K562 (cell line): Measurements from ENCODE around the gene COL4A4. TPM values are rescaled to one million over a fixed set of nuclear protein-coding genes. Genes with fewer than 3 reads are reported as not detected.

Experiments
- ATAC-seq: fragments of 200-7000 bp; cut with Tn5 transposase; 3 replicates; pipeline ENCODE4 v1.9.1; 2020; ENCODE audit warnings: moderate library complexity
- BruUV-seq: library from RNA; stranded (reverse); fragments of 400-500 nt; replicated peaks from 2 replicates; lab custom pipeline; 2021; lab: Mats Ljungman, UMichigan
- CTCF ChIA-PET: fragments of 300-600 bp; formaldehyde crosslinking; extraction: SDS; loops from one replicate; lab custom pipeline; 2021; ENCODE audit warnings: low intra/inter-chr PET ratio; lab: Yijun Ruan, JAX
- POLR2A ChIA-PET: fragments of 300-600, 350-650 bp; sonication (Branson Sonifier 250); formaldehyde crosslinking; extraction: SDS; loops from one replicate; lab custom pipeline; 2021; ENCODE audit warnings: antibody characterized with exemption, inconsistent platforms; lab: Yijun Ruan, JAX
- DNase-seq, 4 experiments: peaks; one replicate each; pipeline versions ENCODE4 v3.0.0 to v3.0.0-alpha.2; 2011 to 2018; ENCODE audit warnings: low spot score in 3 of 4, mixed read lengths in 3 of 4; ENCODE audit errors: extremely low read depth in 1 of 4
- FAIRE-seq: peaks from 2 replicates; lab custom pipeline; 2011; peaks lifted over from hg19 to GRCh38; lab: Jason Lieb, UNC
- H2AFZ ChIP-seq: 2 replicates; pipeline ENCODE4 v1.6.0; 2011; ENCODE audit warnings: low read depth, low read length, control low read depth, inconsistent platforms
- H3K27ac ChIP-seq: fragments of 200-600 bp; 3 replicates; pipeline ENCODE4 v1.8.0; 2011; ENCODE audit warnings: low read depth, mild to moderate bottlenecking, control low read depth, inconsistent platforms, low read length, moderate library complexity, mixed read lengths; ENCODE audit errors: extremely low read depth
- H3K27me3 ChIP-seq, 2 experiments: fragments of 300-600 bp in 1 of 2; 2 replicates in 1 of 2; 3 replicates in 1 of 2; pipeline versions ENCODE4 v1.6.0 to v1.8.0; 2011; ENCODE audit warnings: inconsistent platforms in 2 of 2, low read length in 2 of 2, mild to moderate bottlenecking in 1 of 2, mixed read lengths in 1 of 2, moderate library complexity in 1 of 2; ENCODE audit not compliant: control insufficient read depth in 2 of 2, insufficient read depth in 2 of 2
- H3K36me3 ChIP-seq: fragments of 300-600 bp; 3 replicates; pipeline ENCODE4 v1.8.0; 2011; ENCODE audit warnings: mild to moderate bottlenecking, low read length, inconsistent platforms; ENCODE audit not compliant: control insufficient read depth, insufficient read depth
- H3K4me1 ChIP-seq, 2 experiments: fragments of 200-600 bp in 1 of 2; replicated peaks in 1 of 2; 2 replicates in 1 of 2; 3 replicates in 1 of 2; pipeline versions ENCODE4 v1.5.1 to v1.8.0; 2011; ENCODE audit warnings: inconsistent platforms in 2 of 2, low read length in 2 of 2, mild to moderate bottlenecking in 1 of 2, mixed read lengths in 1 of 2, moderate library complexity in 1 of 2; ENCODE audit not compliant: control insufficient read depth in 2 of 2, insufficient read depth in 2 of 2
- H3K4me2 ChIP-seq: 2 replicates; pipeline ENCODE4 v1.6.1; 2011; ENCODE audit warnings: low read length, control low read depth, inconsistent platforms, mixed read lengths; ENCODE audit not compliant: insufficient read depth
- H3K4me3 ChIP-seq: fragments of 200-600 bp; sonication (generic), shearing (Covaris generic); 2 replicates; pipeline ENCODE4 v1.5.1; 2016; ENCODE audit warnings: control low read depth, inconsistent platforms
- H3K79me2 ChIP-seq: fragments of 200-600 bp; 3 replicates; pipeline ENCODE4 v1.8.0; 2011; ENCODE audit warnings: low read length, inconsistent platforms; ENCODE audit not compliant: control insufficient read depth, insufficient read depth
- H3K9ac ChIP-seq, 2 experiments: 2 replicates each; pipeline versions ENCODE4 v1.6.0 to v1.6.1; 2011; ENCODE audit warnings: low read depth in 2 of 2, low read length in 2 of 2, control low read depth in 1 of 2, inconsistent platforms in 1 of 2, mild to moderate bottlenecking in 1 of 2, mixed read lengths in 1 of 2; ENCODE audit not compliant: insufficient read depth in 1 of 2
- H3K9me1 ChIP-seq: one replicate; pipeline ENCODE4 v1.6.0; 2011; ENCODE audit warnings: inconsistent platforms, mild to moderate bottlenecking, low read length, moderate library complexity; ENCODE audit not compliant: control insufficient read depth, insufficient read depth
- H3K9me3 ChIP-seq: replicated peaks from 2 replicates; pipeline ENCODE4 v1.5.1; 2011; ENCODE audit warnings: low read depth, low read length, inconsistent platforms; ENCODE audit not compliant: control insufficient read depth, insufficient read depth
- H4K20me1 ChIP-seq: replicated peaks from 2 replicates; pipeline ENCODE4 v1.6.1; 2011; ENCODE audit warnings: low read length, inconsistent platforms, mixed read lengths; ENCODE audit not compliant: control insufficient read depth, insufficient read depth
- ASH1L ChIP-seq: fragments of 450-650 bp; IDR thresholded peaks from 2 replicates; pipeline ENCODE4 v1.6.1; 2018; ENCODE audit warnings: borderline replicate concordance, mild to moderate bottlenecking, low read depth; ENCODE audit not compliant: partially characterized antibody
- BCL6 ChIP-seq: fragments of 250-450 bp; sonication (Bioruptor Pico); IDR thresholded peaks from 2 replicates; pipeline ENCODE4 v1.4.0; 2020
- CBFA2T2 ChIP-seq: fragments of 450-650 bp; conservative IDR thresholded peaks from 2 replicates; pipeline ENCODE4 v1.6.1; 2017; ENCODE audit warnings: mild to moderate bottlenecking
- CBX1 ChIP-seq: sonication (generic); IDR thresholded peaks from 2 replicates; pipeline ENCODE4 v1.6.1; 2016; ENCODE audit warnings: antibody characterized with exemption, low read depth, mild to moderate bottlenecking
- EP300 ChIP-seq: IDR thresholded peaks from 2 replicates; pipeline ENCODE4 v1.6.1; 2012; ENCODE audit warnings: low read length, improper control_type of control experiment
- ETV5 ChIP-seq: sonication (generic); formaldehyde crosslinking; IDR thresholded peaks from 2 replicates; pipeline ENCODE4 v1.4.0; 2020; ENCODE audit warnings: low read depth, mild to moderate bottlenecking, missing genetic modification reagents
- FOXJ2 ChIP-seq: fragments of 200-800 bp; sonication (Bioruptor generic); IDR thresholded peaks from 2 replicates; pipeline ENCODE4 v1.6.1; 2016; ENCODE audit warnings: missing genetic modification characterization, missing compliant biosample characterization
- GTF2E2 ChIP-seq: fragments of 200-800 bp; sonication (Bioruptor generic); IDR thresholded peaks from 2 replicates; pipeline ENCODE4 v1.6.1; 2016; ENCODE audit warnings: missing genetic modification characterization, missing compliant biosample characterization
- LEF1 ChIP-seq: fragments of 450-650 bp; IDR thresholded peaks from 2 replicates; pipeline ENCODE4 v1.6.1; 2016; ENCODE audit warnings: mild to moderate bottlenecking
- NCOA2 ChIP-seq, 2 experiments: fragments of 450-650 bp; IDR thresholded peaks; 2 replicates each; pipeline ENCODE4 v1.6.1; 2018; ENCODE audit warnings: mild to moderate bottlenecking in 2 of 2, moderate library complexity in 1 of 2; ENCODE audit not compliant: partially characterized antibody in 2 of 2
- POLR2AphosphoS2 ChIP-seq: IDR thresholded peaks from 2 replicates; pipeline ENCODE4 v1.6.1; 2012; ENCODE audit warnings: low read length, improper control_type of control experiment
- TBL1XR1 ChIP-seq, 2 experiments: IDR thresholded peaks; 2 replicates each; pipeline ENCODE4 v1.6.1; 2012; ENCODE audit warnings: improper control_type of control experiment in 2 of 2, low read length in 2 of 2, mild to moderate bottlenecking in 1 of 2
- ZNF134 ChIP-seq: fragments of 250-450 bp; sonication (Bioruptor Pico); conservative IDR thresholded peaks from 2 replicates; pipeline ENCODE4 v1.4.0; 2020
- ZNF253 ChIP-seq: fragments of 250-450 bp; sonication (Bioruptor Pico); conservative IDR thresholded peaks from 2 replicates; pipeline ENCODE4 v1.6.1; 2021; ENCODE audit warnings: mild to moderate bottlenecking
- WGBS: fragments of 100-300 bp; shearing (Covaris generic); methylation state at CpG from one replicate; pipeline ENCODE4 v1.1.6; 2016; ENCODE audit warnings: low coverage, mixed read lengths; ENCODE audit not compliant: insufficient coverage; ENCODE audit errors: missing lambda C conversion rate; 5-methylcytosine and 5-hydroxymethylcytosine counted together
- in situ Hi-C: fragments of 300-500 bp; cut with MboI; formaldehyde crosslinking; loops from 4 replicates; pipeline ENCODE4 v1.15.0; 2018; ENCODE audit warnings: inconsistent platforms, mixed read lengths
- intact Hi-C: fragments of 100-400 bp; cut with micrococcal nuclease; formaldehyde crosslinking; loops from 2 replicates; pipeline ENCODE4 v1.14.2; 2022
- polyA plus RNA-seq, 8 experiments: library from polyadenylated mRNA; depleted of rRNA in 4 of 8; stranded (reverse) in 5 of 8; unstranded in 3 of 8; fragments of >200 nt; fragmentation: Nextera tagmentation in 2 of 8; fragmentation: Illumina TruSeq in 1 of 8; extraction: Ambion mirVana in 2 of 8; extraction: Trizol in 1 of 8; gene quantifications; 2 replicates each; pipeline versions ENCODE4 v1.2.1 to v1.2.3, GENCODE V29; 2011 to 2014; ENCODE audit warnings: inconsistent platforms in 1 of 8, missing spikeins in 1 of 8
- total RNA-seq, 7 experiments: library from RNA; depleted of rRNA in 6 of 7; stranded (reverse); fragments of >200 nt in 6 of 7; fragmentation: Illumina TruSeq in 2 of 7; extraction: Trizol in 2 of 7; gene quantifications; 2 replicates each; pipeline versions ENCODE4 v1.2.1 to v1.2.3, GENCODE V29; 2011 to 2021; ENCODE audit warnings: low replicate concordance in 1 of 7
- TF ChIP-seq, protein P1 (sequence below): fragments of 250-450 bp; sonication (Bioruptor Pico); IDR thresholded peaks from 2 replicates; pipeline ENCODE4 v1.5.0; 2021; ENCODE audit warnings: mild to moderate bottlenecking, moderate library complexity
- TF ChIP-seq, protein P2 (sequence below): sonication (generic); formaldehyde crosslinking; IDR thresholded peaks from 2 replicates; pipeline ENCODE4 v1.9.0; 2022; ENCODE audit warnings: mild to moderate bottlenecking, missing genetic modification reagents

The COL4A4 gene
- total and polyA plus RNA-seq, 9 of the 15 experiments (the other 6 are each of a cell fraction or from before 2014, with no cell fraction given) = under 0.01 to 0.01 TPM; not detected in 7

DNA sequence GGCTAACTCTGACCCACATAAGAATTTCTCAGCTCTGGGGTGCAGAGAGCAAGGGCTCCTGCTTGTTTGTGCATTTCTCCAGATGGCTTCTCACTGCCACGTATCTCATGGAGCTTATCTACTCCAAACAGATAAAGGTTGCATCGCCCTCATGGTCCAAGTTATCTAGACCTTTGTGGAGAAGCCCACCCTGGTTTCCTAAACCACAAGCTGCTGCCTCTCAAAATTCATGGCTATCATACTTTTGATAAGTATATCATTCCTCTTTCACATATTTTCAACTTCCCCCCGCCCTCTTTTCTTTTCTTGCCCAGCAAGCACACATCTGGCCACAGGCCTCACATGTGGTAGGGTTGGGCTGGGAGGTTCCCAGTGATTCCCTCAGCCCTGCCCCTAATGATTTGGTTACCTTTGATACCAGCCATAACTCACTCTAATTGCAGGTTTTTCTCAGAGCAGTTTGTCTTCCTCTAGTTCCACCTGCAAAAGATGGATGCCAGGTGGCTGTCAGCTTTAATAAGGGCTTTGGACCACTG, 182.1 kb downstream of the COL4A4 start (continued):
- TF ChIP-seq NCOA2 (IDR thresholded peaks at IDR 0.05; ENCODE audit: partially characterized antibody in 2 of 2) = no peak
- TF ChIP-seq EP300 = peak; percentile 23; the same call in 1 of the 2 replicates
- TF ChIP-seq GTF2E2 (tag) = no peak
- TF ChIP-seq CBFA2T2 = peak; percentile 59; the same call in 1 of the 2 replicates

DNA sequence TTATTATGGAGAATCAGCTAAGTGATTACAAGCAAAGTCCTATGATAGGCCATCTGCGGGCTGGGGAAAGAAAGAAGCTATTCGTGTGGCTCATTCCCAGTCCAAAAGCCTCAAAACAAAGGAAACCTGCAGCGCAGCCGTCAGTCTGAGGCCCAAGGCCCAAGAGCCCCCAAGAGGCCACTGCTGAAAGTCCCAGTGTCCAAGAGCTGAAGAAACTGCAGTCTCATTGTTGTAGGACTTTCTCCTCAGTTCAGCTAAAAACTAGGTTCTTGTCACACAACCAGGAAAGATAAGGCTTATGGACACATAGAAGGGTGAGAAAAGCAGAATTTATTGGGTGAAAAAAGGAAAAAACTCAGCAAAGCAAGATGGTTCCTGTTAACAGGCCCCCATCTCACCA, 185.0 kb downstream of the COL4A4 start:
- ATAC-seq (peak; percentile 94), FAIRE-seq (peak; percentile 96), DNase-seq (peak; percentile 17 to 84 (median 42))
- Histone ChIP-seq H3K4me1 (peaks cover 11 to 46% of the 10 kb centered on the region in 2 experiments), H3K9me3 (no peaks in the 10 kb centered on the region), H2AFZ (peak overlapping the region; percentile 83), H3K79me2 (peaks cover 7% of the 10 kb centered on the region; the same call in 1 of the 3 replicates), H3K9me1 (peaks cover 2% of the 10 kb centered on the region), H3K4me2 (peak overlapping the region; percentile 62), H3K4me3 (no peak overlapping the region), H4K20me1 (no peaks in the 10 kb centered on the region), H3K36me3 (peaks cover 4% of the 10 kb centered on the region; the same call in 1 of the 3 replicates), H3K27me3 (no peaks in the 10 kb centered on the region), H3K27ac (peak overlapping the region; percentile 76), H3K9ac (peak overlapping the region in 1 of 2 experiments; percentile 44; a peak in 2 of 4 replicates)
- 3% methylated on average over 4 of the region's 4 CpGs for WGBS
- CTCF ChIA-PET = no interaction called here
- in situ Hi-C loops = no loop called here
- POLR2A ChIA-PET = interaction anchor here (0.6 kb wide), 1 partner anchor 376 kb away, joined by 3 read pairs; no protein-coding TSS in a partner anchor
- intact Hi-C loops = loop anchor here (1.0 kb wide), 2 partner anchors 143 to 166 kb away; partner anchors contain the start of gene RHBDD1
- no TSS peak for BruUV-seq
- TF ChIP-seq FOXJ2 = peak; percentile 76
- TF ChIP-seq POLR2AphosphoS2 = no peak
- TF ChIP-seq, protein P1, sequence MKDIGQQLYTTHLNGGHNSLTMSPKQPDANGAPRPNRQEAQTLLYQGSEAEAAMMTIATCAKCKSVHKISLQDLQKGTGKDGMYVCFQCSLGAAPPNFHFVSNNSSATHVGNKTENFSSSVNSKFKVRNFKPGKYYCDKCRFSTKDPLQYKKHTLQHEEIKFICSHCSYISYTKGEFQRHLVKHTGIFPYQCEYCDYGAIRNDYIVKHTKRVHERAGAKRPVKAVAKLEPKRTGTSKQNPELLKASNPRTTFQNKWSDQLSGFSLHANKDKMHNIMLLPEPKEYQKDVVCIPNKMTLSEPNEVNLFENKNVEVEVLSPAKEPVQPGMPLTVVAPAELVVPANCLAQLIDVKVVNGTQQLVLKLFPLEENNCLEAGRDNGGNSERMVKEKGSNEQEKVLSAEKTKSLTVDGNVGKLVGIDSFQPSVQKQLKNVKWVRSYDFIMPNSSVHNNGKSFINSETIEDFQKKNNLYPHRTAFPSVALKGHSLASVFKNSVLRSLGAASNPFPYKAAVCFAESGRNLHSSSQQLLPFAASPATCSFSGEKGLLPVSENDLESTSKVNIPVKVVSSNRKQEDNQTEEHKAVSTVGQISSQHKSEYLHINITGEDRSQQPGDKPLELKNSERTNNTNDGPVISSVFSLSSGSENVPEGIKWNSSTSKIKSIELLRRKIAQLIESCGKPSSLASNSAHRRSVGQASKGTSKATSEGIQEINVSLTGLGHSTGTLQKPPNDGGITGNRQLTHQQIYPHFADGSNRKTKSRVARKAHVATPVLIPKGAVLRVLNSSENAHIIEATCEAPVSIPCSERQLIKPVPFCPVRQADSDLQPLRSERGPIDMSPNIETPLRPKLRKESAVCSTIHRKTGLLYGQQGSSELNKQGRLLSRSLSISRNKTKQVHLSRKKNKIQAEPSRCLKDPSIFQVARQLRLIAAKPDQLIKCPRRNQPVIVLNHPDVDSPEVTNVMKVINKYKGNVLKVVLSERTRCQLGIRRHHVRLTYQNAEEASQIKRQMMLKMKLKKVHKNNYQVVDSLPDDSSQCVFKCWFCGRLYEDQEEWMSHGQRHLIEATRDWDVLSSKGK (CRISPR knock-in tag) = no peak
- TF ChIP-seq ASH1L = no peak
- TF ChIP-seq ZNF134 (CRISPR knock-in tag) = no peak
- TF ChIP-seq TBL1XR1 (IDR thresholded peaks at IDR 0.05; ENCODE audit: low read length in 2 of 2) = no peak
- TF ChIP-seq BCL6 (CRISPR knock-in tag) = no peak
- TF ChIP-seq, protein P2, sequence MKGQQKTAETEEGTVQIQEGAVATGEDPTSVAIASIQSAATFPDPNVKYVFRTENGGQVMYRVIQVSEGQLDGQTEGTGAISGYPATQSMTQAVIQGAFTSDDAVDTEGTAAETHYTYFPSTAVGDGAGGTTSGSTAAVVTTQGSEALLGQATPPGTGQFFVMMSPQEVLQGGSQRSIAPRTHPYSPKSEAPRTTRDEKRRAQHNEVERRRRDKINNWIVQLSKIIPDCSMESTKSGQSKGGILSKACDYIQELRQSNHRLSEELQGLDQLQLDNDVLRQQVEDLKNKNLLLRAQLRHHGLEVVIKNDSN (CRISPR knock-in tag) = no peak
- 0 out of 2 replicates have a peak, but pooled peaks have one; percentile 19 for TF ChIP-seq LEF1
- TF ChIP-seq ETV5 (CRISPR knock-in tag) = no peak
- TF ChIP-seq CBX1 = no peak
- no peak for TF ChIP-seq ZNF253 (CRISPR knock-in tag)
